ENCODE measurements around the gene HIF1AN. TPM values are rescaled to one million over a fixed set of nuclear protein-coding genes. Genes with fewer than 3 reads are reported as not detected.
"Not testable (repeated sequence)": the region's sequence is repeated elsewhere in the genome, so short reads cannot be mapped to it uniquely, and the experiment has no call there.

Gene HIF1AN
- total RNA-seq, 1 donor from 2014 or later: 47.4 TPM

GRCh38 chr10:100561005-100561404, 25.3 kb downstream of the HIF1AN start:
- Mint-ChIP-seq H3K4me1 (peaks cover 12% of the 10 kb centered on the region), H3K27ac (no peak overlapping the region), H3K36me3 (ENCODE audit: low read depth) (peaks cover 23% of the 10 kb centered on the region), H3K27me3 (peaks cover 24% of the 10 kb centered on the region), H3K9me3 (no peaks in the 10 kb centered on the region), H3K4me3 (no peak overlapping the region)
- DNase-seq: no peak
- intact Hi-C loops (cut with micrococcal nuclease): loop anchor here (5.0 to 10.0 kb wide), 2 partner anchors 94 to 316 kb away; no protein-coding TSS in a partner anchor

DNA sequence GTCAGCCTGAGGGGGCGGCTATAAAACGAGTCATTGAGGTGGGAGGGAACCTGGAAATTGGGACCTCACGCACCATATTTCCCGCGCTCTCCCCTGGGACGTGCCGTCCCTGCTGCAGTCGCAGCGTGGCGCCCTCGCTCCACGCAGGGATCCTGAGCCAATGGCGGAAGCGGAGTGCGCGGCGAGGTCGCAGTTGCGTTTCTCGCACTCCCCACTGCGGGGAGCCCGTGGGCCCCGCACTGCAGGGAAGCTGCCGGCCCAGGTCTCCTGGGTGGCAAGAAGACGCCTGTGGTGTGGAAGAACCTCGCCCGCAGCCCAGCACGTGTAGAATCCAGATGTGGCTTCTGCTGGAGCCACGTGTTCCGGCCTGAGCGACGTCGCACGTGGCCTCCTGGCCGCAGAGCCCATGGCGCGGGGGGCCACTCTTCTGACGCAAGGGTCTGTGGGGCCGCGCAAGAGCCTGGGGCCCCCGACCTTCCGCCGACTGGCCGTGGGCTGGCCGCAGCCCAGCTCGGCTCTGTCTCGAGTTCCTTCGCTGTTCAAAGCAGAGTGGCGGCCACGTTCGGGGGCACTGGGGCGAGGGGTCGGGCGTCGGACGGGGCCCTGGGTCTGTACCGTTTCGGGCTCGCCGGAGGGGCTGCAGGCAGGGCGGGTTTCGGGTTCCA, 26.4 kb downstream of the HIF1AN start:
- H3K9me3 Mint-ChIP-seq: no peaks in the 10 kb centered on the region
- peaks cover 12% of the 10 kb centered on the region for H3K4me1 Mint-ChIP-seq
- peaks cover 24% of the 10 kb centered on the region for H3K27me3 Mint-ChIP-seq
- DNase-seq: peak; percentile 95
- H3K27ac Mint-ChIP-seq: peak overlapping the region; percentile 3
- peaks cover 18% of the 10 kb centered on the region for H3K36me3 Mint-ChIP-seq (ENCODE audit: low read depth)
- H3K4me3 Mint-ChIP-seq: peak overlapping the region; percentile 36
- intact Hi-C loops (cut with micrococcal nuclease): loop anchor here (1.0 to 10.0 kb wide), 3 partner anchors 93 to 315 kb away; no protein-coding TSS in a partner anchor

- Mint-ChIP-seq H3K9me3 (no peaks in the 10 kb centered on the region), H3K27ac (no peak overlapping the region), H3K4me1 (peaks cover 12% of the 10 kb centered on the region), H3K4me3 (no peak overlapping the region), H3K27me3 (peaks cover 24% of the 10 kb centered on the region), H3K36me3 (ENCODE audit: low read depth) (peaks cover 11% of the 10 kb centered on the region)
- intact Hi-C loops (cut with micrococcal nuclease): loop anchor here (10.0 kb wide), 1 partner anchor 89 kb away; no protein-coding TSS in a partner anchor
- DNase-seq: no peak
Observed at GRCh38 chr10:100565206-100565985, 29.7 kb downstream of the HIF1AN start.

DNA sequence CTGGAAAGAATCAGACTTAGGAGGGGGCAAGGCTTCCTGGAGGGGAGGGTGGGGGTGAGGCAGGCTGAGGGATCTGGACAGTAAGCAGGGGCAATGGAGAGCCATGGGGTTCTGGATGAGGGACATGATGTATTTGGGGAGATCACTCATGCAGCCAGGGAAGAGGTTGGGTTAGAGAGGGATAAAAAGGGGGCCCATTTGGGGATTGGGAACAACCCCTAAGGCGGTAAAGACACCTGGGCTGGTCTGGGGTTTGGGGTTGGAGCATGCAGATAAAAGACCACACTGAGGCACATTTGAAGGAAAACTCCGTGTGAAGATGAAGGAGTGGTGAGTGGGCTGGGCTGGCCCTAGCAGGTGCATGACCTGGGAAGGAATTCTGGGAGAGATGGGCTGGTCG, 30.8 kb downstream of the HIF1AN start:
- H3K27me3 Mint-ChIP-seq: peaks cover 24% of the 10 kb centered on the region
- H3K4me3 Mint-ChIP-seq: no peak overlapping the region
- intact Hi-C loops (cut with micrococcal nuclease): loop anchor here (10.0 kb wide), 1 partner anchor 88 kb away; no protein-coding TSS in a partner anchor
- DNase-seq: no peak
- peaks cover 4% of the 10 kb centered on the region for H3K36me3 Mint-ChIP-seq (ENCODE audit: low read depth)
- no peak overlapping the region for H3K27ac Mint-ChIP-seq
- H3K4me1 Mint-ChIP-seq: peaks cover 4% of the 10 kb centered on the region
- no peaks in the 10 kb centered on the region for H3K9me3 Mint-ChIP-seq

- H3K36me3 Mint-ChIP-seq (ENCODE audit: low read depth): peaks cover 4% of the 10 kb centered on the region
- H3K9me3 Mint-ChIP-seq: no peaks in the 10 kb centered on the region
- peaks cover 24% of the 10 kb centered on the region for H3K27me3 Mint-ChIP-seq
- H3K4me1 Mint-ChIP-seq: no peaks in the 10 kb centered on the region
- H3K27ac Mint-ChIP-seq: no peak overlapping the region
- no peak overlapping the region for H3K4me3 Mint-ChIP-seq
- DNase-seq: no peak
- intact Hi-C loops (cut with micrococcal nuclease): loop anchor here (10.0 kb wide), 1 partner anchor 88 kb away; no protein-coding TSS in a partner anchor
Observed at GRCh38 chr10:100567249-100567648, 31.5 kb downstream of the HIF1AN start.

GRCh38 chr10:100567826-100568225, 32.1 kb downstream of the HIF1AN start:
- no peak for DNase-seq
- Mint-ChIP-seq H3K36me3 (ENCODE audit: low read depth) (peaks cover 3% of the 10 kb centered on the region), H3K4me1 (no peaks in the 10 kb centered on the region), H3K27ac (no peak overlapping the region), H3K4me3 (no peak overlapping the region), H3K27me3 (peaks cover 24% of the 10 kb centered on the region), H3K9me3 (no peaks in the 10 kb centered on the region)
- intact Hi-C loops (cut with micrococcal nuclease): loop anchor here (10.0 kb wide), 1 partner anchor 87 kb away; no protein-coding TSS in a partner anchor

GRCh38 chr10:100568912-100569311, 33.2 kb downstream of the HIF1AN start:
- Mint-ChIP-seq H3K27ac (no peak overlapping the region), H3K4me1 (no peaks in the 10 kb centered on the region), H3K4me3 (no peak overlapping the region), H3K36me3 (ENCODE audit: low read depth) (no peaks in the 10 kb centered on the region), H3K27me3 (peaks cover 19% of the 10 kb centered on the region), H3K9me3 (no peaks in the 10 kb centered on the region)
- no peak for DNase-seq
- intact Hi-C loops (cut with micrococcal nuclease): loop anchor here (10.0 kb wide), 1 partner anchor 86 kb away; no protein-coding TSS in a partner anchor

DNA sequence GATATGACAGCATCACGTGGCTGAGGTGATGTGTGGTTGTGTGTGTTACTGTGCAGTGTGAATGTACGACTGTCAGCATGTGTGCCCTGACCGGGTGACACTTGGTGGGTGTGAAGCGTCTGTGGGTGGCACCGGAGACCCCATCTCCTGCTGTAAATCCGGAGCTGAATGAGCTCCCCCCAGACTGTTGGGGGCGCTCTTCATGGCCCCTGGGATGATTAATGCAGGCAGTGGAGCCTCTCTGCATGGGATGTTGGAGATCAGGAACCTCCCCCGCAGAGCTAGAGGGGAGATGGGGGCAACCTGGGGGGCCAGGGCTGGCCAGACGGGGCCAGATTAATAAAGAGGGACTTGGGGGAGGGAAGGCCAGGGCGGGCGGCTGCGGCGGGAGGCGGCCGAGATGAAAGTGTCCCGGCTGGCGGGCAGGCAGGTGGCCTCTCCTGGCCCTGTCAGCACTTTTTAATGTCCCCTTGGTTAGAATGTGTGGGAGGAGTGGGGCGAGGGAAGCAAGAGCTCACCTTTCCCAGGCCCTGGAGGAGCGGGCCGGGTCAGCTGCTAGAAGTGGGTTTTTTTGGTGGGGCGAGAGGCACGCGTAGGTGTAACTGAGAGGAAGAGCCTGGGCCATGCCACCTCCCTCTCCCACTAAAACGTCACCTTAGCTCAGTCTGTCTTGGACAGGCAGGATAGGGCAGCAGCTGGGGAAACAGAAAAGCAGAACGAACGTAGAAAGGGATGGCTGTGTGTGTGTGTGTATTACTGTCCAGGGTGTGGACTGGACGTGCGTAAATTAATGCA, 34.1 kb downstream of the HIF1AN start:
- Mint-ChIP-seq H3K4me3 (no peak overlapping the region), H3K36me3 (ENCODE audit: low read depth) (no peaks in the 10 kb centered on the region), H3K27me3 (peaks cover 14% of the 10 kb centered on the region), H3K4me1 (no peaks in the 10 kb centered on the region), H3K27ac (no peak overlapping the region), H3K9me3 (no peaks in the 10 kb centered on the region)
- intact Hi-C loops (cut with micrococcal nuclease): loop anchor here (10.0 kb wide), 1 partner anchor 85 kb away; no protein-coding TSS in a partner anchor
- DNase-seq: no peak

- intact Hi-C loops (cut with micrococcal nuclease): no loop called here
- peaks cover 11% of the 10 kb centered on the region for H3K27me3 Mint-ChIP-seq
- H3K9me3 Mint-ChIP-seq: no peaks in the 10 kb centered on the region
- H3K36me3 Mint-ChIP-seq (ENCODE audit: low read depth): no peaks in the 10 kb centered on the region
- H3K4me3 Mint-ChIP-seq: no peak overlapping the region
- no peak overlapping the region for H3K27ac Mint-ChIP-seq
- H3K4me1 Mint-ChIP-seq: no peaks in the 10 kb centered on the region
- no peak for DNase-seq
Observed at GRCh38 chr10:100570506-100570905, 34.8 kb downstream of the HIF1AN start.

- Mint-ChIP-seq H3K9me3 (no peaks in the 10 kb centered on the region), H3K36me3 (ENCODE audit: low read depth) (no peaks in the 10 kb centered on the region), H3K4me3 (no peak overlapping the region), H3K27ac (no peak overlapping the region), H3K4me1 (no peaks in the 10 kb centered on the region), H3K27me3 (peaks cover 12% of the 10 kb centered on the region)
- DNase-seq: no peak
- intact Hi-C loops (cut with micrococcal nuclease): no loop called here
Observed at GRCh38 chr10:100571084-100571856, 35.5 kb downstream of the HIF1AN start.

DNA sequence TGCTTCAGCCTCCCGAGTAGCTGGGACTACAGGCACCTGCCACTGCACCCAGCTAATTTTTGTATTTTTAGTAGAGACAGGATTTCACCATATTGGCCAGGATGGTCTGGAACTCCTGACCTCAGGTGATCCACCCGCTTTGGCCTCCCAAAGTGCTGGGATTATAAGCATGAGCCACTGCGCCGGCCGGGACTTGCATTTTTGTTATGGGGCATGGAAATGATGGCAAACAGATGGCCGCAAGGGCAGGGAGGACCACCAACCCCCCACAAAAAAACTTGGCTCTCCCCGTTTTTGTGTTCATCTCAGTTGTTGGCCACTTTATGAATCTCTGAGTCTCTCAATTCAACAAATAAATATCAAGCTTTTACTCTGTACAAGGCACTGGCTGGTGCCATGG, 39.4 kb downstream of the HIF1AN start:
- H3K27me3 Mint-ChIP-seq: peaks cover 37% of the 10 kb centered on the region
- H3K36me3 Mint-ChIP-seq (ENCODE audit: low read depth); H3K4me3 Mint-ChIP-seq; H3K4me1 Mint-ChIP-seq; DNase-seq; intact Hi-C loops (cut with micrococcal nuclease); H3K27ac Mint-ChIP-seq; H3K9me3 Mint-ChIP-seq: not testable (repeated sequence)

GRCh38 chr10:100575585-100576281, 40.0 kb downstream of the HIF1AN start:
- H3K4me1 Mint-ChIP-seq: no peaks in the 10 kb centered on the region
- H3K9me3 Mint-ChIP-seq: no peaks in the 10 kb centered on the region
- H3K36me3 Mint-ChIP-seq (ENCODE audit: low read depth): no peaks in the 10 kb centered on the region
- intact Hi-C loops (cut with micrococcal nuclease): no loop called here
- no peak overlapping the region for H3K27ac Mint-ChIP-seq
- DNase-seq: no peak
- peaks cover 37% of the 10 kb centered on the region for H3K27me3 Mint-ChIP-seq
- H3K4me3 Mint-ChIP-seq: no peak overlapping the region

Measured in activated CD4-positive, alpha-beta T cell treated with anti-CD3 and anti-CD28 coated beads, Interleukin-2, amount 10 ng/mL, durations not matched to agents 24 days and 14 days (primary cell).